GM12891 (cell line): ENCODE results near the gene SYNE2.

Source experiments
- DNase-seq: peaks from one replicate; pipeline ENCODE4 v3.0.0; 2011; ENCODE audit warnings: low spot score; ENCODE audit not compliant: insufficient read length
- FAIRE-seq: peaks from 2 replicates; lab custom pipeline; 2011; peaks lifted over from hg19 to GRCh38; lab: Jason Lieb, UNC
- PAX5 ChIP-seq: IDR thresholded peaks from 2 replicates; pipeline ENCODE4 v1.6.1; 2011; ENCODE audit warnings: low read length, moderate library complexity, mild to moderate bottlenecking; ENCODE audit not compliant: insufficient read depth, severe bottlenecking
- POLR2A ChIP-seq: IDR thresholded peaks from 2 replicates; pipeline ENCODE4 v1.6.1; 2011; ENCODE audit warnings: low read depth, low read length, control low read depth
- POLR2AphosphoS5 ChIP-seq: IDR thresholded peaks from 2 replicates; pipeline ENCODE4 v1.6.1; 2011; ENCODE audit warnings: low read depth, low read length, control low read depth
- POU2F2 ChIP-seq: IDR thresholded peaks from 2 replicates; pipeline ENCODE4 v1.6.1; 2011; ENCODE audit warnings: low read depth, mild to moderate bottlenecking, control low read depth, low read length, moderate library complexity
- SPI1 ChIP-seq: IDR thresholded peaks from 2 replicates; pipeline ENCODE4 v1.6.1; 2011; ENCODE audit warnings: low read depth, low read length, control low read depth
- TAF1 ChIP-seq: IDR thresholded peaks from 2 replicates; pipeline ENCODE4 v1.6.1; 2011; ENCODE audit warnings: low read depth, low read length, control low read depth

Gene SYNE2

GRCh38 chr14:64195199-64195598 lies 342.4 kb downstream of the SYNE2 start:
- DNase-seq: no peak
- TF ChIP-seq SPI1 (no peak), POLR2AphosphoS5 (no peak), PAX5 (no peak), TAF1 (no peak)
- FAIRE-seq: peak; percentile 62

- no peak for FAIRE-seq
- DNase-seq: no peak
- TF ChIP-seq POU2F2 (no peak), SPI1 (no peak), POLR2A (no peak), TAF1 (no peak), PAX5 (no peak)
Observed at GRCh38 chr14:64196056-64196455, 343.3 kb downstream of the SYNE2 start.

- FAIRE-seq (peak; percentile 88), DNase-seq (no peak)
- TF ChIP-seq SPI1 (no peak), POU2F2 (no peak), TAF1 (no peak), POLR2AphosphoS5 (no peak), POLR2A (no peak), PAX5 (no peak)
Observed at GRCh38 chr14:64196814-64197411, 344.1 kb downstream of the SYNE2 start.

GRCh38 chr14:64197996-64198395 lies 345.2 kb downstream of the SYNE2 start:
- FAIRE-seq (no peak), DNase-seq (no peak)
- no peak for TF ChIP-seq POLR2A
- no peak for TF ChIP-seq SPI1
- no peak for TF ChIP-seq POLR2AphosphoS5
- no peak for TF ChIP-seq POU2F2
- no peak for TF ChIP-seq PAX5
- TF ChIP-seq TAF1: no peak

- DNase-seq (no peak), FAIRE-seq (no peak)
- no peak for TF ChIP-seq PAX5
- no peak for TF ChIP-seq POLR2AphosphoS5
- TF ChIP-seq POLR2A: no peak
- TF ChIP-seq TAF1: no peak
- TF ChIP-seq SPI1: no peak
- TF ChIP-seq POU2F2: no peak
Observed at GRCh38 chr14:64198486-64198885, 345.7 kb downstream of the SYNE2 start.

GRCh38 chr14:64200170-64200569 lies 347.4 kb downstream of the SYNE2 start:
- no peak for DNase-seq
- no peak for TF ChIP-seq TAF1
- TF ChIP-seq PAX5: no peak
- no peak for TF ChIP-seq POLR2A
- no peak for TF ChIP-seq POU2F2
- TF ChIP-seq SPI1: no peak
- no peak for TF ChIP-seq POLR2AphosphoS5
- no peak for FAIRE-seq

- no peak for FAIRE-seq
- DNase-seq: no peak
- TF ChIP-seq POLR2AphosphoS5 (no peak), SPI1 (no peak), POU2F2 (no peak), PAX5 (no peak), POLR2A (no peak)
Observed at GRCh38 chr14:64201296-64201695, 348.5 kb downstream of the SYNE2 start.

- DNase-seq (no peak), FAIRE-seq (no peak)
- TF ChIP-seq SPI1: no peak
- TF ChIP-seq TAF1: no peak
- TF ChIP-seq POLR2AphosphoS5: no peak
- TF ChIP-seq POU2F2: no peak
- no peak for TF ChIP-seq PAX5
- no peak for TF ChIP-seq POLR2A
Observed at GRCh38 chr14:64201921-64202545, 349.2 kb downstream of the SYNE2 start.

GRCh38 chr14:64202716-64203115 lies 349.9 kb downstream of the SYNE2 start:
- DNase-seq (no peak), FAIRE-seq (no peak)
- no peak for TF ChIP-seq PAX5
- TF ChIP-seq POU2F2: no peak
- no peak for TF ChIP-seq POLR2A
- TF ChIP-seq TAF1: no peak
- no peak for TF ChIP-seq SPI1
- TF ChIP-seq POLR2AphosphoS5: no peak

GRCh38 chr14:64203366-64204006 lies 350.7 kb downstream of the SYNE2 start:
- TF ChIP-seq PAX5: no peak
- no peak for TF ChIP-seq SPI1
- DNase-seq: no peak
- FAIRE-seq: no peak
